Activated naive CD8-positive, alpha-beta T cell treated with anti-CD3 and anti-CD28 coated beads, Interleukin-2, amount 50 U/mL, for 16 hours (primary cell): ENCODE data around the gene RCC2.
A peak's percentile ranks its signal among the peaks of the same experiment; 100 is the strongest.
"Not testable (repeated sequence)": the region's sequence is repeated elsewhere in the genome, so short reads cannot be mapped to it uniquely, and the experiment has no call there.

ENCODE experiments used
- DNase-seq: peaks from one replicate; pipeline ENCODE4 v3.0.0-alpha.2; 2020; ENCODE audit warnings: low read depth, low spot score

The RCC2 gene

GRCh38 chr1:17439250-17440073 is at the start of gene RCC2:
Gene RCC2, minus strand, starts transcription at chr1:17439677. Its CDS starts 1,163 bp downstream, at chr1:17438514.
- peak; percentile 45 for DNase-seq

DNA sequence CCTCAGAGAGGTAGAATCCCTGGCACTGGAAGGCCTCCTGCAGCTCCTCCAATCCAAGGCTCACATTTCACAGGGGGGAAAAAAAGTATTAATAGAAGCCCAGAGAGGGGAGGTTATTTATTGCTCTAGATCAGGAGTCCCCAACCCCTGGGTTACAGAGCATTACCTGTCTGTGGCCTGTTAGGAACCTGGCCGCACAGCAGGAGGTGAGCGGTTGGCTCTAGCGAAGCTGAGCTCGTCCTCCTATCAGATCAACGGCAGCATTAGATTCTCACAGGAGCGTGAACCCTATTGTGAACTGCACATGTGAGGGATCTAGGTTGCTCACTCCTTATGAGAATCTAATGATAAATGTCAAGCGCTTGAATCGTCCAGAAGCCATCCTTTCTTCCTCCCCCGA is 46.8 kb upstream of the RCC2 start:
- DNase-seq, result no peak

DNA sequence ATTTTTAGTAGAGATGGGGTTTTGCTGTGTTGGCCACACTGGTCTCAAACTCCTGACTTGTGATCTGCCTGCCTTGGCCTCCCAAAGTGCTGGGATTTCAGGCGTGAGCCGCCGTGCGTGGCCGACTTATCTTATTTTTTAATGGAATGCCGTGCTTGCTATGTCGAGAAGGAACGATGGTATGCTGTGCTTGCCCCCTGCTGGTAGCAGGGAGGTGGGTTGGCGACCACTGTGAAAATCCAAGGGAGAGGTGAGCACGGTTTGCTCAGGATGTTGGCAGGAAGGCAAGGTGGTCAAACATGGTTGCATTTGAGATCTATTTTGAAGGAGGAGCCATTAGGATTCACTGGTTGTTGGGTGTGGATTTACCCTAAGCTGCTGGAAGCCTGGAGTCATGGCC is 45.8 kb upstream of the RCC2 start:
- no peak for DNase-seq

DNA sequence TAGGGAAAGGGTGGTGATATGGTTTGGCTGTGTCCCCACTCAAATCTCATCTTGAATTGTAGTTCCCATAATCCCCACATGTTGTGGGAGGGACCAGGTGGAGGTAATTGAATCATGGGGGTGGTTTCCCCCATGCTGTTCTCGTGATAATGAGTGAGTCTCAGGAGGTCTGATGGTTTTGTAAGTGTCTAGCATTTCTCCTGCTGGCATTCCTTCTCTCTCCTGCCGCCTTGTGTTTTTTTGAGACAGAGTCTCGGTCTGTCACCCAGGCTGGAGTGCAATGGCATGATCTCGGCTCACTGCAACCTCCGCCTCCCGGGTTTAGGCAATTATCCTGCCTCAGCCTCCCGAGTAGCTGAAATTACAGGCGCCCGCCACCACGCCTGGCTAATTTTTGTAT is 42.5 kb upstream of the RCC2 start:
- DNase-seq, result not testable (repeated sequence)

DNA sequence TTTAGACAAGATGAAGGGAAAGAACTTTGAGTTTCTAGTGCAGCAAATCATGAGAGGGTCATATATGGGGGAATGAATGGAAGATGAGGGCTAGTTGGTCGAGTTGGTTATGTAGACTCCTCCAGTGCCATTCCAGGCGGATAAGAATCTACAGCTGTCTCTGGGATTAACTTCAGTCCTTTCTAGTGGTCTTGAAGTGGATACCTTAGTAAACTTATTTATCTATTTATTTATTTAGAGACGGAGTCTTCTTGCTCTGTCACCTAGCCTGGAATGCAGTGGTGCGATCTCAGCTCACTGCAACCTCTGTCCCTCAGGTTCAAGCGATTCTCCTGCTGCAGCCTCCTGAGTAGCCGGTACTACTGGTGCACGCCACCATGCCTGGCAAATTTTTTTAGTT is 41.4 kb upstream of the RCC2 start:
- DNase-seq, result no peak

DNA sequence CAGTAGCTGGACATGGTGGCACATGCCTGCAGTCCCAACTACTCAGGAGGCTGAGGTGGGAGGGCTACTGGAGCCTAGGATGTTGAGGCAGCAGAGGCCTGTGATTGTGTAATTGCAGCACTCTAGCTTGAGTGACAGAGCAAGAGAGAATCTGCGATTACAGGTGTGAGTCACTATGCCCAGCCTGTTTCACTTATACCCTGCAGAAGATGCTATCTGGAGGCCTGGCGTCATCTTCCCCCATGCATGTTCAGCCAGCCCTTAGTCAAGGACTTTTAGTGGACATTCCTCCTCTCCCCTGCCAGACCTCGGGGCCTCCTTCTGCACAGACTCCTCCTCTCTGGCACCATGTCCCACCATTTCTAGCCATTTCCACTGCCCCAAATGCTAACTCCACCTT is 36.3 kb upstream of the RCC2 start:
- no peak for DNase-seq

GRCh38 chr1:17474836-17475555 is 35.5 kb upstream of the RCC2 start:
- not testable (repeated sequence) for DNase-seq

DNA sequence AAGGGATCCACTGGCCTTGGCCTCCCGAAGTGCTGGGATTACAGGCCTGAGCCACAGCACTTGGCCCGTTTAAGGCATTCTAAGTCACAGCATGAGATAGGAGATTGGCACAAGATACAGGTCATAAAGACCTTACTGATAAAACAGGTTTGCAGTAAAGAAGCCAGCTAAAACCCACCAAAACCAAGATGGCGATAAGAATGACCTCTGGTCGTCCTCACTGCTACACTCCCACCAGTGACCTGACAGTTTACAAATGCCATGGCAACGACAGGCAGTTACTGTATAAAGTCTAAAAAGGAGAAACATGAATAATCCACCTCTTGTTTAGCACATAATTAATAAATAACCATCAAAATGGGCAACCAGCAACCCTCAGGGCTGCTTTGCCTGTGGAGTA is 33.3 kb upstream of the RCC2 start:
- no peak for DNase-seq

GRCh38 chr1:17471393-17471792 is 31.9 kb upstream of the RCC2 start:
- no peak for DNase-seq

- DNase-seq, result no peak
Measured at GRCh38 chr1:17470021-17470799, 30.7 kb upstream of the RCC2 start.

DNA sequence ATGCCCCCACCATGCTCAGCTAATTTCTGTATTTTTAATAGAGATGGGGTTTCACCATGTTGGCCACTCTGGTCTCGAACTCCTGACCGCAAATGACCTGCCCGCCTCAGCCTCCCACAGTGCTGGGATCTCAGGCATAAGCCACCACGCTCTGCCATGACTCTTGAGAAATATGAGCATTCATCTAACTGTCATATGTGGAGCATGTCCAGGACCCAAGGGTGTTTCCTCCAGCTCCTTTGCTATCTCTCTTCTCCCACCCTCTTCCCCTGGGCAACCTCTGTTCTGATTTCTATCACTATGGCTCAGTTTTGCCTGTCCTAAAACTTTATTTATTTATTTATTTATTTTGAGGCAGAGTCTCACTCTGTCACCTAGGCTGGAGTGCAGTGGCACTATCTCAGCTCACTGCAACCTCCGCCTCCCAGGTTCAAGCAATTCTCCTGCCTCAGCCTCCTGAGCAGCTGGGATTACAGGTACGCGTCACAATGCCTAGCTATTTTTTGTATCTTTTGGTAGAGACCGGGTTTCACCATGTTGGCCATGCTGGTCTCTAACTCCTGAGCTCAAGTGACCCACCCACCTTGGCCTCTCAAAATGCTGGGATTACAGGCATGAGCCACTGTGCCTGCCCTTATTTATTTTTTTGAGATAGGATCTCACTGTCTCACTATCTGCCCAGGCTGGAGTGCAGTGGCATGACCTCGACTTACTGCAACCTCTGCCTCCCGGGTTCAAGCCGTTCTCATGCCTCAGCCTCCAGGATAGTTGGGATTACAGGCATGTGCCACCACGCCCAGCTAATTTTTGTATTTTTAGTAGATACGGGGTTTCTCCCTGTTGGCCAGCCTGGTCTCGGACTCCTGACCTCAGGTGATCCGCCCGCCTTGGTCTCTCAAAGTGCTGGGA is 29.1 kb upstream of the RCC2 start:
- DNase-seq, result not testable (repeated sequence)

- no peak for DNase-seq
Measured at GRCh38 chr1:17466359-17466758, 26.9 kb upstream of the RCC2 start.

DNA sequence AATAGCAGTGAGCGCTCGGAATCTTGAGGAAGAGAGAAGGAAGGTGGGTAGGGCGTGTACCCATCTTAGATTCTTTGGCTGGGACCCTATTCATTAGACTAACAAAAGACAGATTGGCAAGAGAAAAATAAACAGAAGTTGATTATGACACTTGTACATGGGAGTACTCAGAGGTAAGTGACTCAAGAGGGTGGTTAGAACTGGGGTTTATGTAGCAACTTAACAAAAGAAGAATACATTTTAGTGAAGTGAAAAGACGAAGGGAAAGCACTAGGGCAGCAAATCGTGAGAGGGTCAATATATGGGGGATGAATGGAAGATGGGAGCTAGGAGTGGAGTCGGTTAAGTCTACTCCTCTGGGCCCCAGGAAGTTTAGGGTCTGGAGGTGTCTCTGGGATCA is 25.8 kb upstream of the RCC2 start:
- DNase-seq, result no peak

DNA sequence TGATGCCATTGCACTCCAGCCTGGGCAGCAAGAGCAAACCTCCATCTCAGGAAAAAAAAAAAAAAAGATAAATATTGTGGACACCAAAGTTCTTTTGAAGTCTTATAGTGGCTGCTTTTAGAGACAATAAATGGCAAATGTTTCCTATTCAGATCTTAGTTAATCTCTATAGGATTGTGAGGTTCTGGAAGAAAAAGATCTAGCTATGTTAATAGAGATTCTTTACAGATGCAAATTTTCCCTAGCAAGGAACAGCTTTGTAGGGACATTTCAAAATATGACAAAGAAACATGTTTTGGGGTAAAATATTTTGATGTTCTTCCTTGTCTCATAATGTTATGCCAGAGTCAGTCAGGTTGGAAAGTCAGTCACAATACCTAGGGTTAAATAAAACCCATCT is 24.5 kb upstream of the RCC2 start:
- no peak for DNase-seq

GRCh38 chr1:17462669-17463068 is 23.2 kb upstream of the RCC2 start:
- DNase-seq, result no peak

DNA sequence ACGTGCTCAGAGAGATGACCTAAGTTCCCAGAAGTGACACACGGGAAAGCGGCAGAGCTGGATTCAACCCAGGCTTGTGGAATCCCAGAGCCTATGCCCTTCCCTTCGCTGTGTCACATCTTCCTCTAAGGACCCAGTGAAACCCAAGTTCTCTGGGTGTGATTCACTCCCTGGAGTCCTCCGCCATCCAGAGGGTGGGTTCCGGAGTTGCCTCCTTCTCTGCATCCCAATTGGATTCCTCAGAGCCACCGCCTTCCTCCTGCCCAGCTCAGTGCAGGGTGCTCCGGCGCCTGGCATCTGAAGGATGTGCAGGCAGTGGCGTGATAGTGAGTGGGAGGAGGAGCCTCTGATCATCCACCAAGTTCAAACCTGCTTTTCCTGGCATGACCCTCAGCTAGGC is 20.7 kb upstream of the RCC2 start:
- no peak for DNase-seq

DNA sequence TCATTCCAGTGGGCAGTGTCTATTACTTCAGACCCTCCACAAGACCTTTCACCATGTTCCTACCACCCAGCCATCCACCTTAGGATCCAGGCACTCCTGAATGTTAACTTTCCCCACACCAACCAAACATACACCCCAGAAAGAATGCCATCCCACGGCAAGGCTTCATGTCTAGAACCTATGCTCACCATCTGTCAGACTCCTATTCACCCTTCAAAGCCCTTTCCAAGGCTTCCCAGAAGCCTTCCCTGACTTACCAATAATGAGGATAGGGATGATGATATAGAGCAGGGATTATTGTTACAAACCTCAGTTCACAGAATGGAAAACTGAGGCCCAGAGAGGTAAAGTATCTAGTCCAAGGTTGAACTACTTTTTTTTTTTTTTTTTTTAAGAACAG is 19.3 kb upstream of the RCC2 start:
- DNase-seq, result no peak

- DNase-seq, result no peak
Measured at GRCh38 chr1:17452686-17453085, 13.2 kb upstream of the RCC2 start.

GRCh38 chr1:17452203-17452602 is 12.7 kb upstream of the RCC2 start:
- not testable (repeated sequence) for DNase-seq

DNA sequence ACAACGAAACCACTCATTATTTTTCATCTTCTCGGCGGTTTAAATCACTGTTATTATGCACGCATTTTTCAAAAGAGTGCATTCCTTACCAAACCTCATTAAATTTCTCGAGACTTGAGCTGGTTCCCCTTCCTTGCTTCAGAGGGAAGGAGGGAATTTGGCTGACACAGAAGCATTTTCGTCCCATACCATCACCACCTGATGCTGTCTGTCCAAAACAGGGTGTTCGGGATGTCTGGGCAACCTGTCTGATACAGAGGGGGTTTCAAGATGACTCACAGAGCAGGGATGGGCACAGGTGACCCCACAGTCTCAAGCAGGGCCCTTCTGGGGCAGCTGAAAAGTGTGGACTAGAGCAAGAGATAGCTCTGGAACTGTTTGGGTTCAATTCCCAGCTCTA is 12.3 kb upstream of the RCC2 start:
- no peak for DNase-seq

DNA sequence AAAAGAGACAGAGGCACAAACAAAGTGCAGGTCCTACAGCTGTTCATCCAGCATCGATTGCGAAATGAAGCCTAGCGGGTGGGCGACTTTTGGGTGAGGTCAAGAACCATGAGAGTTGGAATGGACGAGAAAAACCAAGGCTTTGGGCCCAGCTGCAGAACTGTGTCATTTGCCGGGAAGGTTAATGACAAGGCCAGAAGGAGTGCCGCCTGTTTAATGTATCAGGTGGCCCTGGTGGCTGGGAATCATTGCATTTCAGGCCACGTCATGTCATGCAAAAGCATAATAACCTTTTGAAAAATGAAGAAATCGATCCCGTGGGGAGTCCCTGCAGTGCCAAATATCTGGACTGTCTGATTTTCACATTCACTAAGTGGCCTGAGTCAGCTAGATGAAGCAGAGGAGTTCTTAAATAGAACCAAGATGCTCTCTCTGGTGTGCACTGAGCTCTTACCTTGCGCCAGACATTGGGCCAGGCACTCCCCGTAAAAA is 8.1 kb upstream of the RCC2 start:
- DNase-seq, result no peak
